ENCODE data around the gene PDS5B. TPM values are rescaled to one million over a fixed set of nuclear protein-coding genes. Genes with fewer than 3 reads are reported as not detected.
"Not testable (repeated sequence)": the region's sequence is repeated elsewhere in the genome, so short reads cannot be mapped to it uniquely, and the experiment has no call there.

Gene PDS5B
- total RNA-seq, 4 donors from 2014 or later: 48.8 to 77.1 (median 52.7) TPM

DNA sequence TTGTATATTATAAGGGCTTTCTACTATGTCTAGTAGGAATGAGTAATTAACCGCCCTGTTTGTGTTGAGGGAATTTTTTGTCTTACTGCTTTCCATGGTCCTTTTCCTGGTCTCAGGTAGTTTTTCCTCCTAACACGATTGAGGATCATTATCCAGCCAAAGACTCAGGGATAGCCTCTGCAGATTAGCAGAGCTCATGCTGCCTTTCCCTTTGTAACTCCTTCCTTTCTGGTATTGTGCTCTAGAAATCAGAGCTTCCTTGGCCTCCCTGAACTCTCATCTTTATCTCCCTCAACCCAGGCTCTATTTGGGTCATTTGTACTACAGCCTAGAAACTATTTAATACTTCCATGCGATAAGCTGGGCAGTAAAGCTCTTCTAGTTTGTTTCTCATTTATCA lies 142.1 kb downstream of the PDS5B start:
- 73 to 76% methylated on average over 3 of the region's 3 CpGs for WGBS, 2 donors
- Histone ChIP-seq H3K9me3 (peaks cover 0 to 9% (median 2%) of the 10 kb centered on the region in 4 donors), H3K27ac (no peak overlapping the region), H3K4me3 (no peak overlapping the region), H3K36me3 (peaks cover 0 to 10% (median 0%) of the 10 kb centered on the region in 3 donors), H3K27me3 (no peaks in the 10 kb centered on the region), H3K4me1 (peaks cover 0 to 24% (median 0%) of the 10 kb centered on the region in 4 donors)
- no peak for TF ChIP-seq EP300 (IDR thresholded peaks at IDR 0.05)
- no peak for TF ChIP-seq POLR2A (IDR thresholded peaks at IDR 0.05)
- TF ChIP-seq, protein P1, sequence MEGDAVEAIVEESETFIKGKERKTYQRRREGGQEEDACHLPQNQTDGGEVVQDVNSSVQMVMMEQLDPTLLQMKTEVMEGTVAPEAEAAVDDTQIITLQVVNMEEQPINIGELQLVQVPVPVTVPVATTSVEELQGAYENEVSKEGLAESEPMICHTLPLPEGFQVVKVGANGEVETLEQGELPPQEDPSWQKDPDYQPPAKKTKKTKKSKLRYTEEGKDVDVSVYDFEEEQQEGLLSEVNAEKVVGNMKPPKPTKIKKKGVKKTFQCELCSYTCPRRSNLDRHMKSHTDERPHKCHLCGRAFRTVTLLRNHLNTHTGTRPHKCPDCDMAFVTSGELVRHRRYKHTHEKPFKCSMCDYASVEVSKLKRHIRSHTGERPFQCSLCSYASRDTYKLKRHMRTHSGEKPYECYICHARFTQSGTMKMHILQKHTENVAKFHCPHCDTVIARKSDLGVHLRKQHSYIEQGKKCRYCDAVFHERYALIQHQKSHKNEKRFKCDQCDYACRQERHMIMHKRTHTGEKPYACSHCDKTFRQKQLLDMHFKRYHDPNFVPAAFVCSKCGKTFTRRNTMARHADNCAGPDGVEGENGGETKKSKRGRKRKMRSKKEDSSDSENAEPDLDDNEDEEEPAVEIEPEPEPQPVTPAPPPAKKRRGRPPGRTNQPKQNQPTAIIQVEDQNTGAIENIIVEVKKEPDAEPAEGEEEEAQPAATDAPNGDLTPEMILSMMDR (IDR thresholded peaks at IDR 0.05): no peak
- DNase-seq (ENCODE audit: low spot score in 2 of 2): no peak

DNA sequence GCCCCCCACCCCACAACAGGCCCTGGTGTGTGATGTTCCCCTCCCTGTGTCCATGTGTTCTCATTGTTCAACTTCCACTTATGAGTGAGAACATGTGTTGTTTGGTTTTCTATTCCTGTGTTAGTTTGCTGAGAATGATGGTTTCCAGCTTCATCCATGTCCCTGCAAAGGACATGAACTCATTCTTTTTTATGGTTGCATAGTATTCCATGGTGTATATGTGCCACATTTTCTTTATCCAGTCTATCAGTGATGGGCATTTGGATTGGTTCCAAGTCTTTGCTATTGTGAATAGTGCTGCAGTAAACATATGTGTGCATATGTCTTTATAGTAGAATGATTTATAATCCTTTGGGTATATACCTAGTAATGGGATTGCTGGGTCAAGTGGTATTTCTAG lies 142.8 kb downstream of the PDS5B start:
- not testable (repeated sequence) for H3K9me3 ChIP-seq; DNase-seq (ENCODE audit: low spot score in 2 of 2); H3K36me3 ChIP-seq; H3K27me3 ChIP-seq; H3K27ac ChIP-seq; H3K4me3 ChIP-seq
- peaks cover 0 to 24% (median 0%) of the 10 kb centered on the region in 4 donors for H3K4me1 ChIP-seq

DNA sequence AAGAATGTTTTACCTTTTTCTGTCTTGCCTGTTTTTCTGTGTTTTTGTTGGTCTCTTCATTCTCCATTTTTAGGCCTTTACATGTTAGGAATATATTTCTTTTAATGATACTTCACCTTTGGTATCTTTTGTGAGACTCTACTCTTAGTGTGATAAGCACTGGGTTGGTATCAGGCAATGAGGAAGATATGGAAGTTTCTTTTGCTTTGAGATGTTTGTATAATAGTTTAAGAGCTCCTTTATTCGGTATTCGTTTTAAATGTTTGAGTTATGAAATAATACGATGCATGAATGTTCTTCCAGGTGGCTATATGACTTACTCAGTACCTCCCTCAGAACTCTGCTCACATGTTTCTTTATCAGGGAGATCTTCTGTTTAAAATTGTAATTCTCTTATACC lies 144.8 kb downstream of the PDS5B start:
- Histone ChIP-seq H3K9me3 (peaks cover 0 to 9% (median 2%) of the 10 kb centered on the region in 4 donors), H3K36me3 (no peaks in the 10 kb centered on the region), H3K27ac (peak overlapping the region in 1 of 4 donors; percentile 42), H3K4me3 (no peak overlapping the region), H3K27me3 (no peaks in the 10 kb centered on the region), H3K4me1 (peaks cover 0 to 28% (median 2%) of the 10 kb centered on the region in 4 donors)
- TF ChIP-seq POLR2A (IDR thresholded peaks at IDR 0.05): no peak
- TF ChIP-seq, protein P1 (IDR thresholded peaks at IDR 0.05): no peak
- TF ChIP-seq EP300 (IDR thresholded peaks at IDR 0.05): no peak
- WGBS, 2 donors: 87 to 94% methylated on average over 3 of the region's 3 CpGs
- DNase-seq (ENCODE audit: low spot score in 2 of 2): no peak

DNA sequence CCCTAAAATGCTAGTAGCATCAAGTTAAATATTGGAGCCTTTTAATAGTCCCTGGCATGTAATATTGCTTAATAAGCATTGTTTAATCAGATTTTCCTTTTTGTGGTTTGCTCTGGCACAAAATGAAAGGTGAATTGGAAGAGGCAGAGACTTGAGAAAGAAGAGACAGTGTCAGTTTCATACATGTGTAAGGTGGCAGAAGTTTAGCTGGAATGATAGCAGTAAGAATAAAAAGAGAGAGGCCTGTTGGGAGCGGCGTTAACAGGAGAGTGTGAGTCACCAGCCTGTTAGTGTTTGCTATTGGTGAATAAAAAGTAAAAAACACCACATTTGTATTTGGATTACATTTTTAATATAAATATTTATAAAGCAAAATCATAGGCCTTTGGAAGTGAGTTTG lies 145.3 kb downstream of the PDS5B start:
- H3K27me3 ChIP-seq: no peaks in the 10 kb centered on the region
- no peak overlapping the region for H3K4me3 ChIP-seq
- peaks cover 0 to 9% (median 2%) of the 10 kb centered on the region in 4 donors for H3K9me3 ChIP-seq
- no peak for DNase-seq (ENCODE audit: low spot score in 2 of 2)
- 44 to 59% methylated on average over 2 of the region's 2 CpGs for WGBS, 2 donors
- no peaks in the 10 kb centered on the region for H3K36me3 ChIP-seq
- peak overlapping the region in 2 of 4 donors; percentile 36 to 42 for H3K27ac ChIP-seq
- H3K4me1 ChIP-seq: peaks cover 0 to 34% (median 7%) of the 10 kb centered on the region in 4 donors
- TF ChIP-seq POLR2A (IDR thresholded peaks at IDR 0.05) (no peak), EP300 (IDR thresholded peaks at IDR 0.05) (no peak)
- TF ChIP-seq, protein P1 (IDR thresholded peaks at IDR 0.05): no peak

DNA sequence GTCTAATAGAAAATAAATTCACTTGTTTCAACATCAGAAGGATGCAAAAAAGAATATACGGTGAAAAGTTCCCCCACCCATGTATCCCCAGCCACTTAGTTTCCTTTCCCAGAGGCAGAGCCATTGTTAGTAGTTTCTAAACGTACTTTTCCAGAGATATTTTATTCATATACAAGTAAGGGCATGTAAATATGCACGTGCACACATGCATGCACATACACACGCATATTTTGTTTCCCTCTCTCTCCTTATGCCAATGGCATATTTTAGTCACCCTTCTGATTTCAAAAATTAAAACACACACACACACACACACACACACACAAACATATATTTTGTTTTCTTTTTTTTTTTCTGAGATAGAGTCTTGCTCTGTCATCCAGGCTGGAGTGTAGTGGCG lies 147.4 kb downstream of the PDS5B start:
- Histone ChIP-seq H3K4me1 (peaks cover 0 to 44% (median 8%) of the 10 kb centered on the region in 4 donors), H3K9me3 (peaks cover 0 to 9% (median 2%) of the 10 kb centered on the region in 4 donors), H3K27ac (no peak overlapping the region), H3K4me3 (no peak overlapping the region), H3K36me3 (peaks cover 0 to 3% (median 0%) of the 10 kb centered on the region in 3 donors), H3K27me3 (no peaks in the 10 kb centered on the region)
- WGBS, 2 donors: 73 to 80% methylated on average over 5 of the region's 5 CpGs
- TF ChIP-seq EP300 (IDR thresholded peaks at IDR 0.05): no peak
- TF ChIP-seq, protein P1 (IDR thresholded peaks at IDR 0.05): no peak
- no peak for TF ChIP-seq POLR2A (IDR thresholded peaks at IDR 0.05)
- no peak for DNase-seq (ENCODE audit: low spot score in 2 of 2)

DNA sequence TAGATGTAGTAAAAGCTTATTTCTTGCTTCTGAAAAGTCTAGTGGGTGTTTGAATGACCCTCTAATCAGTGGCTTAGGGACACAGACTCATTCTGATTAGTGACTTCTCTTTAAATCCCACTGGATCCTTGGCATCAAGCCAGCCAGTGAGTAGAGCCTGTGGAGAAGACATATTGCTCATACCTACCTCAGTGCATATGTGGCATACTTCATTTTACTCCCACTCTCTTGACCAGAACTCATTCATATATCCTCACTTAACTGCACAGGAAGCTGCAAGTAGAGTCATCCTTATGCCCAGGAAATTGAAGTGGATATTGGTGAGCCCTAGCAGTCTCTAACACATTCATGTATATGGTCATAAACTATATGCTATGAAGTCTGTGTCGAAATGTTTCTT lies 148.3 kb downstream of the PDS5B start:
- TF ChIP-seq, protein P1 (IDR thresholded peaks at IDR 0.05): no peak
- no peak for TF ChIP-seq EP300 (IDR thresholded peaks at IDR 0.05)
- no peak for TF ChIP-seq POLR2A (IDR thresholded peaks at IDR 0.05)
- WGBS, 2 donors: 100% methylated on average over 1 of the region's 1 CpG
- peaks cover 0 to 44% (median 8%) of the 10 kb centered on the region in 4 donors for H3K4me1 ChIP-seq
- peak in 1 of 2 donors; percentile 21 for DNase-seq (ENCODE audit: low spot score in 2 of 2)
- H3K36me3 ChIP-seq: peaks cover 0 to 4% (median 0%) of the 10 kb centered on the region in 3 donors
- H3K27me3 ChIP-seq: no peaks in the 10 kb centered on the region
- H3K4me3 ChIP-seq: no peak overlapping the region
- peaks cover 0 to 7% (median 2%) of the 10 kb centered on the region in 4 donors for H3K9me3 ChIP-seq
- H3K27ac ChIP-seq: no peak overlapping the region

Measured in tibial nerve (tissue), 4 donors.